Gastrocnemius medialis (tissue), 4 donors: ENCODE measurements around the gene A1CF. TPM values are rescaled to one million over a fixed set of nuclear protein-coding genes. Genes with fewer than 3 reads are reported as not detected.

Experiments
- ATAC-seq, 2 donors: fragments of 150-250 bp; one replicate each; pipeline ENCODE4 v1.9.1; 2016
- DNase-seq, 2 donors: peaks; one replicate each; pipeline ENCODE4 v3.0.0-alpha.2; 2019
- H3K27ac ChIP-seq, 4 donors: fragments of 200-600 bp; sonication (generic); 1 replicate in 1 of 4; 2 replicates in 3 of 4; pipeline ENCODE4 v1.5.1; 2016 to 2018; ENCODE audit warnings: mild to moderate bottlenecking in 2 of 4, moderate library complexity in 1 of 4
- H3K27me3 ChIP-seq, 3 donors: fragments of 200-600 bp; sonication (generic) in 2 of 3; 1 replicate in 1 of 3; 2 replicates in 2 of 3; pipeline versions ENCODE4 v1.5.1 to v1.6.0; 2016 to 2019; ENCODE audit warnings: mild to moderate bottlenecking in 1 of 3, moderate library complexity in 1 of 3
- H3K36me3 ChIP-seq, 2 donors: fragments of 200-600 bp; sonication (generic) in 1 of 2; one replicate each; pipeline ENCODE4 v1.5.1; 2017 to 2018
- H3K4me1 ChIP-seq, 2 donors: fragments of 200-600 bp; sonication (generic) in 1 of 2; one replicate each; pipeline ENCODE4 v1.5.1; 2016 to 2017; ENCODE audit warnings: mild to moderate bottlenecking in 2 of 2
- H3K4me3 ChIP-seq, 4 donors: fragments of 200-600 bp; sonication (generic) in 3 of 4; 1 replicate in 1 of 4; 2 replicates in 3 of 4; pipeline ENCODE4 v1.5.1; 2016 to 2019; ENCODE audit warnings: mild to moderate bottlenecking in 2 of 4
- H3K9me3 ChIP-seq, 3 donors: fragments of 200-600 bp; sonication (generic) in 2 of 3; 1 replicate in 1 of 3; 2 replicates in 2 of 3; pipeline ENCODE4 v1.5.1; 2016 to 2019
- POLR2A ChIP-seq, 2 donors: fragments of 450-650 bp; IDR thresholded peaks; one replicate each; pipeline ENCODE4 v1.6.1; 2017; ENCODE audit warnings: antibody characterized with exemption in 2 of 2, mild to moderate bottlenecking in 2 of 2, moderate library complexity in 2 of 2
- in situ Hi-C, 4 donors: fragments of 200-750 bp; cut with MboI; loops; one replicate each; pipeline versions ENCODE4 v1.15.0 to v1.8.0; 2017; ENCODE audit warnings: low sequenced_read_pairs in 4 of 4
- intact Hi-C: fragments of 100-400 bp; cut with DNase I; formaldehyde crosslinking; loops from one replicate; pipeline ENCODE4 v1.15.1; 2023; ENCODE audit warnings: low total_unique reads
- total RNA-seq, 4 donors: library from RNA; depleted of rRNA; stranded (reverse); fragments of >200 nt; gene quantifications; one replicate each; pipeline versions ENCODE4 v1.1.0 to v1.2.3, GENCODE V29; 2016
- TF ChIP-seq, protein P1 (sequence below), 5 experiments: fragments of 450-650 bp in 3 of 5; fragments of 200-600 bp in 2 of 5; sonication (generic) in 2 of 5; IDR thresholded peaks in 4 of 5; conservative IDR thresholded peaks in 1 of 5; 1 replicate in 4 of 5; 2 replicates in 1 of 5; pipeline ENCODE4 v1.5.1; 2016 to 2019; ENCODE audit warnings: antibody characterized with exemption in 5 of 5, mild to moderate bottlenecking in 3 of 5, moderate library complexity in 3 of 5

A1CF gene
- total RNA-seq, 4 donors from 2014 or later: 0.20 to 0.36 (median 0.31) TPM; not detected in 1

DNA sequence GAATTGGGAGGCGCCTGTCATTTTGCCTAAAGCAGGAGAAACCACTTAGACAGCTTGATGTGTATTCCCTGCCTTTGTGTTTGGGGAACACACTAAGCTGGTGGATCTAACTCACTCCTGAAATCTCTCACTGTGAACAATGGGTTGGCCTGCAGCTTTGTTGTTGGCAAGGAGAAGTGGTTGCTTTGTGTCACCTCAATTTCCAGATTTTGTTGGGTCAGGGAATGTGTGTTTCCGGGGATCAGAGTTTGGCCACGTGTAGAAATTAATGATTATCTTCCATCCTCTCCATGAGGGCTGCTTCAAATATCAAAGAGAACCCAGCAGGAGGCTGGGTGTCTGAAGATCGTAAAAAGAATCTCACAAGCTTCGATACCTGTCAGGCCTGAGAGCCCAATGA lies 27.8 kb downstream of the A1CF start:
- in situ Hi-C loops (no loop called here), intact Hi-C loops (no loop called here)
- H3K27me3 ChIP-seq: no peaks in the 10 kb centered on the region
- no peaks in the 10 kb centered on the region for H3K4me1 ChIP-seq
- no peak overlapping the region for H3K27ac ChIP-seq
- H3K4me3 ChIP-seq: no peak overlapping the region
- TF ChIP-seq, protein P1, sequence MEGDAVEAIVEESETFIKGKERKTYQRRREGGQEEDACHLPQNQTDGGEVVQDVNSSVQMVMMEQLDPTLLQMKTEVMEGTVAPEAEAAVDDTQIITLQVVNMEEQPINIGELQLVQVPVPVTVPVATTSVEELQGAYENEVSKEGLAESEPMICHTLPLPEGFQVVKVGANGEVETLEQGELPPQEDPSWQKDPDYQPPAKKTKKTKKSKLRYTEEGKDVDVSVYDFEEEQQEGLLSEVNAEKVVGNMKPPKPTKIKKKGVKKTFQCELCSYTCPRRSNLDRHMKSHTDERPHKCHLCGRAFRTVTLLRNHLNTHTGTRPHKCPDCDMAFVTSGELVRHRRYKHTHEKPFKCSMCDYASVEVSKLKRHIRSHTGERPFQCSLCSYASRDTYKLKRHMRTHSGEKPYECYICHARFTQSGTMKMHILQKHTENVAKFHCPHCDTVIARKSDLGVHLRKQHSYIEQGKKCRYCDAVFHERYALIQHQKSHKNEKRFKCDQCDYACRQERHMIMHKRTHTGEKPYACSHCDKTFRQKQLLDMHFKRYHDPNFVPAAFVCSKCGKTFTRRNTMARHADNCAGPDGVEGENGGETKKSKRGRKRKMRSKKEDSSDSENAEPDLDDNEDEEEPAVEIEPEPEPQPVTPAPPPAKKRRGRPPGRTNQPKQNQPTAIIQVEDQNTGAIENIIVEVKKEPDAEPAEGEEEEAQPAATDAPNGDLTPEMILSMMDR (IDR thresholded peaks at IDR 0.05 in 4 of 5, conservative IDR thresholded peaks at IDR 0.05 in 1 of 5): no peak
- no peak for TF ChIP-seq POLR2A (IDR thresholded peaks at IDR 0.05)
- ATAC-seq (no peak), DNase-seq (no peak)
- H3K36me3 ChIP-seq: no peaks in the 10 kb centered on the region
- no peaks in the 10 kb centered on the region for H3K9me3 ChIP-seq

DNA sequence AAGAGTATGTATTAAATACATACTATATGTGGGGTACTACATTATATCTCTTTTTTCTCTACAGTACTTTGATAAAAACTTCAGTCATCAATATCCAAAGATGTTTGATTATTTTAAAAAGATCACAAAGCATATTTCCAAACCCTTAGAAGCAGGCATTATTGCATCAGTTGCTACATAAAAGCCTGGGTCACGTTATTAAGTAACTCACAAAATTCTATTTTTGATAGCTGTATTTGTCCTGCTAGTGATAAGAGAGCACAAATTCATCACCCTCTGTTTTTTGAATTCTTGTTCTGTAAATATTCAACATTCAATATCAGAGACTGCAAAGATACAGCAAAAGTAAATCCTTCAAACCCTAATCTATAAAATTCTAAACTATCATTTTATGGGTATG lies 30.0 kb downstream of the A1CF start:
- intact Hi-C loops (no loop called here), in situ Hi-C loops (no loop called here)
- Histone ChIP-seq H3K9me3 (no peaks in the 10 kb centered on the region), H3K27me3 (no peaks in the 10 kb centered on the region), H3K36me3 (no peaks in the 10 kb centered on the region), H3K27ac (no peak overlapping the region), H3K4me1 (no peaks in the 10 kb centered on the region), H3K4me3 (no peak overlapping the region)
- ATAC-seq (no peak), DNase-seq (no peak)
- TF ChIP-seq, protein P1 (IDR thresholded peaks at IDR 0.05 in 4 of 5, conservative IDR thresholded peaks at IDR 0.05 in 1 of 5): no peak
- TF ChIP-seq POLR2A (IDR thresholded peaks at IDR 0.05): no peak

DNA sequence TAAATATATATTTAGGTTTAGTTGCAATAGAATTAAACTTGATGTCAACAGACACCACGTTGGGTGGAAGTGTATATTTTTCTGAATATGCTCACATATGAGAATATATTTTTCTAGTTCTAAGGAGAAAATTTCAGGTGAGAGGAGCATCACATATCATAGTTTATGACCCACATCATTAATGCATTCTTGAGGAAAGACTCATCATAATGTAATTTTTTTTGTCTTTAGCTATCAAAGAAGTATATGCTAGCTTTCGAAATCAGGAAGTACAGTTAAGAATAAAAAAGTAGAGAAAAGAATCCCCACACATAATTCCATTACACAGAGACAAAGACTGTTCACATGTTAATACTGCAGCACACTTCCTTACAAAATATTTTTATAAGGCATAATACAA lies 30.4 kb downstream of the A1CF start:
- DNase-seq (no peak), ATAC-seq (no peak)
- no peaks in the 10 kb centered on the region for H3K4me1 ChIP-seq
- H3K27ac ChIP-seq: no peak overlapping the region
- no peak overlapping the region for H3K4me3 ChIP-seq
- no peaks in the 10 kb centered on the region for H3K27me3 ChIP-seq
- no peaks in the 10 kb centered on the region for H3K9me3 ChIP-seq
- no peaks in the 10 kb centered on the region for H3K36me3 ChIP-seq
- TF ChIP-seq, protein P1 (IDR thresholded peaks at IDR 0.05 in 4 of 5, conservative IDR thresholded peaks at IDR 0.05 in 1 of 5): no peak
- no peak for TF ChIP-seq POLR2A (IDR thresholded peaks at IDR 0.05)
- intact Hi-C loops (no loop called here), in situ Hi-C loops (no loop called here)

GRCh38 chr10:50853557-50853956 lies 31.9 kb downstream of the A1CF start:
- H3K4me1 ChIP-seq: no peaks in the 10 kb centered on the region
- no peak overlapping the region for H3K4me3 ChIP-seq
- no peak overlapping the region for H3K27ac ChIP-seq
- H3K36me3 ChIP-seq: no peaks in the 10 kb centered on the region
- no peaks in the 10 kb centered on the region for H3K9me3 ChIP-seq
- DNase-seq: no peak
- ATAC-seq: no peak
- TF ChIP-seq POLR2A (IDR thresholded peaks at IDR 0.05): no peak
- TF ChIP-seq, protein P1 (IDR thresholded peaks at IDR 0.05 in 4 of 5, conservative IDR thresholded peaks at IDR 0.05 in 1 of 5): no peak
- no peaks in the 10 kb centered on the region for H3K27me3 ChIP-seq
- intact Hi-C loops (no loop called here), in situ Hi-C loops (no loop called here)
